D721Med (cell line): ENCODE data around the gene MYO7B.

Experiments
- DNase-seq: peaks from one replicate; pipeline ENCODE4 v3.0.0; 2011; ENCODE audit warnings: low spot score; ENCODE audit not compliant: insufficient read length
- FAIRE-seq: peaks from 2 replicates; lab custom pipeline; 2011; peaks lifted over from hg19 to GRCh38; lab: Jason Lieb, UNC
- TF ChIP-seq, protein P1 (sequence below): IDR thresholded peaks from 2 replicates; pipeline ENCODE4 v1.5.1; 2012; ENCODE audit warnings: mild to moderate bottlenecking, control low read depth; ENCODE audit not compliant: insufficient read depth; ENCODE audit errors: missing control alignments

The MYO7B gene

GRCh38 chr2:127588241-127588640 is 52.8 kb downstream of the MYO7B start:
- FAIRE-seq: no peak
- no peak for DNase-seq
- TF ChIP-seq, protein P1, sequence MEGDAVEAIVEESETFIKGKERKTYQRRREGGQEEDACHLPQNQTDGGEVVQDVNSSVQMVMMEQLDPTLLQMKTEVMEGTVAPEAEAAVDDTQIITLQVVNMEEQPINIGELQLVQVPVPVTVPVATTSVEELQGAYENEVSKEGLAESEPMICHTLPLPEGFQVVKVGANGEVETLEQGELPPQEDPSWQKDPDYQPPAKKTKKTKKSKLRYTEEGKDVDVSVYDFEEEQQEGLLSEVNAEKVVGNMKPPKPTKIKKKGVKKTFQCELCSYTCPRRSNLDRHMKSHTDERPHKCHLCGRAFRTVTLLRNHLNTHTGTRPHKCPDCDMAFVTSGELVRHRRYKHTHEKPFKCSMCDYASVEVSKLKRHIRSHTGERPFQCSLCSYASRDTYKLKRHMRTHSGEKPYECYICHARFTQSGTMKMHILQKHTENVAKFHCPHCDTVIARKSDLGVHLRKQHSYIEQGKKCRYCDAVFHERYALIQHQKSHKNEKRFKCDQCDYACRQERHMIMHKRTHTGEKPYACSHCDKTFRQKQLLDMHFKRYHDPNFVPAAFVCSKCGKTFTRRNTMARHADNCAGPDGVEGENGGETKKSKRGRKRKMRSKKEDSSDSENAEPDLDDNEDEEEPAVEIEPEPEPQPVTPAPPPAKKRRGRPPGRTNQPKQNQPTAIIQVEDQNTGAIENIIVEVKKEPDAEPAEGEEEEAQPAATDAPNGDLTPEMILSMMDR: no peak

DNA sequence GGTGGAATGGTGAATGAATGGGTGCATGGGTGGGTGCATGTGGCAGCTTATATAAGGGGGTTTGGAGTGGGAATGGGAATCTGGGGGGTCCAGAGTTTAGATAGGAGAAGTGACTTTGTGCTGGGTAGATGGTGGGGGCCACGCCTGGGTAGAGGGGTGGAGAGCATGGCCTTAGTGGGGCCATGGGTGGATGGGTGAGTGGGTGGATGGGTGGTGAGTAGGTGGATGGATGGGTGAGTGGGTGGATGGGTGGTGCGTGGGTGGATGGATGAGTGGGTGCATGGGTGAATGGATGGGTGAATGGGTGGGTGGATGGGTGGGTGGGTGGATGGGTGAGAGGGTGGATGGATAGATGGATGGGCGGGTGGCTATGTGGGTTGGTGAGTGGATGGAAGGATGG is 53.9 kb downstream of the MYO7B start:
- DNase-seq (no peak), FAIRE-seq (no peak)
- TF ChIP-seq, protein P1: no peak

- TF ChIP-seq, protein P1: no peak
- no peak for FAIRE-seq
- no peak for DNase-seq
These were observed 54.4 kb downstream of the MYO7B start for GRCh38 chr2:127589841-127590240.

GRCh38 chr2:127590386-127591190 is 55.1 kb downstream of the MYO7B start:
- FAIRE-seq: no peak
- DNase-seq: no peak
- TF ChIP-seq, protein P1: no peak

GRCh38 chr2:127591221-127591923 is 55.9 kb downstream of the MYO7B start:
- peak; percentile 83 for DNase-seq
- FAIRE-seq: no peak
- TF ChIP-seq, protein P1: peak; percentile 92

DNA sequence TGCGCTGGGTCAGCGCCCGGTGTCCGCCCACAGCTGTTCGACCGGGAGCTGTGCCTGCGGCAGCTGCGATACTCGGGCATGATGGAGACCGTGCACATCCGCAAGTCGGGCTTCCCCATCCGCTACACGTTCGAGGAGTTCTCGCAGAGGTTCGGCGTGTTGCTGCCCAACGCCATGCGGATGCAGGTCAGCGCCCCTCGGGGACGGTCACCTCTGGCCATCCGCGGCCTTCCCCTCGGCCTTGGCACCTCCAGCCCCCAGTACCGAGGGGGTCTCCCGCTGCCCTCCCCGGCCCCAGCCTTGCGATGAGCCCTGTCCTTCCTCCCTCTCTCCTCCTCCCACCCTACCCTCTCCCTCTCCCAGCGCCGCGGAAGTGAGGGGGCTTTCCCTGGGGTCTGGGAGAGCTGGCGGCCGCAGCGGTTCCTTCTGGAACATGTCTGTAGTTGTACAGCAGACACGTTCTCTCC is 57.3 kb downstream of the MYO7B start:
- DNase-seq (no peak), FAIRE-seq (no peak)
- TF ChIP-seq, protein P1: no peak
